Subcutaneous adipose tissue (tissue), 4 donors: ENCODE measurements around the gene ABI1. TPM values are rescaled to one million over a fixed set of nuclear protein-coding genes. Genes with fewer than 3 reads are reported as not detected.

Experiments
- CTCF ChIP-seq: fragments of 450-650 bp; IDR thresholded peaks from one replicate; pipeline ENCODE4 v1.5.1; 2016; ENCODE audit warnings: low read depth, mild to moderate bottlenecking, control low read depth, antibody characterized with exemption, moderate library complexity
- total RNA-seq, 4 donors: library from RNA; depleted of rRNA; stranded (reverse); fragments of >200 nt; gene quantifications; one replicate each; pipeline ENCODE4 v1.1.0, GENCODE V29; 2016

Gene ABI1
- total RNA-seq, 4 donors from 2014 or later, result 38.2 to 65.4 (median 48.1) TPM

GRCh38 chr10:26780793-26781601, 79.8 kb downstream of the ABI1 start:
- TF ChIP-seq CTCF, result no peak

- no peak for TF ChIP-seq CTCF
Observed at GRCh38 chr10:26780106-26780792, 80.5 kb downstream of the ABI1 start.

GRCh38 chr10:26779176-26779860, 81.4 kb downstream of the ABI1 start:
- TF ChIP-seq CTCF, result no peak

- no peak for TF ChIP-seq CTCF
Observed at GRCh38 chr10:26777686-26778085, 83.1 kb downstream of the ABI1 start.

- no peak for TF ChIP-seq CTCF
Observed at GRCh38 chr10:26776258-26776657, 84.5 kb downstream of the ABI1 start.

GRCh38 chr10:26773633-26774032, 87.1 kb downstream of the ABI1 start:
- TF ChIP-seq CTCF, result no peak

GRCh38 chr10:26770069-26770468, 90.7 kb downstream of the ABI1 start:
- no peak for TF ChIP-seq CTCF
